Measurements from ENCODE around the gene ZNF888.

DNA sequence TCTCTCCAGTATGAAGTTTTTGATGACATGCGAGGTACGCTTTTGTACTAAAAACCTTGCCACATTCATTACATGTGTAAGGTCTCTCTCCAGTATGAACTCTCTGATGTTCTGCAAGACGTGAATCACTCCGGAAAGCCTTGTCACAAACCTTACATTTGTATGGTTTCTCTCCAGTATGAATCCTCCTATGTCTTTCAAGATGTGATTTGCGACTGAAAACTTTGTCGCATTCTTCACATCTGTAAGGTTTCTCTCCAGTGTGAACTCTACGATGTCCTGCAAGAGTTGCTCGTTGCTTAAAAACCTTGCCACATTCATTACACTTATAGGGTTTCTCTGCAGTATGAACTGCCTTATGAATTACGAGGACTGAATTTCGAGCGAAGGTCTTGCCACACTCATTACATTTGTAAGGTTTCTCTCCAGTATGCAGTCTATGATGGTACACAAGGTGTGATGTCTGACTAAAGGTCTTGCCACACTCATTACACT is 42.3 kb downstream of the ZNF888 start:
- TF ChIP-seq, protein P1, sequence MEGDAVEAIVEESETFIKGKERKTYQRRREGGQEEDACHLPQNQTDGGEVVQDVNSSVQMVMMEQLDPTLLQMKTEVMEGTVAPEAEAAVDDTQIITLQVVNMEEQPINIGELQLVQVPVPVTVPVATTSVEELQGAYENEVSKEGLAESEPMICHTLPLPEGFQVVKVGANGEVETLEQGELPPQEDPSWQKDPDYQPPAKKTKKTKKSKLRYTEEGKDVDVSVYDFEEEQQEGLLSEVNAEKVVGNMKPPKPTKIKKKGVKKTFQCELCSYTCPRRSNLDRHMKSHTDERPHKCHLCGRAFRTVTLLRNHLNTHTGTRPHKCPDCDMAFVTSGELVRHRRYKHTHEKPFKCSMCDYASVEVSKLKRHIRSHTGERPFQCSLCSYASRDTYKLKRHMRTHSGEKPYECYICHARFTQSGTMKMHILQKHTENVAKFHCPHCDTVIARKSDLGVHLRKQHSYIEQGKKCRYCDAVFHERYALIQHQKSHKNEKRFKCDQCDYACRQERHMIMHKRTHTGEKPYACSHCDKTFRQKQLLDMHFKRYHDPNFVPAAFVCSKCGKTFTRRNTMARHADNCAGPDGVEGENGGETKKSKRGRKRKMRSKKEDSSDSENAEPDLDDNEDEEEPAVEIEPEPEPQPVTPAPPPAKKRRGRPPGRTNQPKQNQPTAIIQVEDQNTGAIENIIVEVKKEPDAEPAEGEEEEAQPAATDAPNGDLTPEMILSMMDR (IDR thresholded peaks at IDR 0.05): no peak
- TF ChIP-seq POLR2A (IDR thresholded peaks at IDR 0.05; ENCODE audit: low read depth): no peak

Data from esophagus muscularis mucosa (tissue), 3 donors.